ENCODE data around the gene GRM5.

The GRM5 gene

DNA sequence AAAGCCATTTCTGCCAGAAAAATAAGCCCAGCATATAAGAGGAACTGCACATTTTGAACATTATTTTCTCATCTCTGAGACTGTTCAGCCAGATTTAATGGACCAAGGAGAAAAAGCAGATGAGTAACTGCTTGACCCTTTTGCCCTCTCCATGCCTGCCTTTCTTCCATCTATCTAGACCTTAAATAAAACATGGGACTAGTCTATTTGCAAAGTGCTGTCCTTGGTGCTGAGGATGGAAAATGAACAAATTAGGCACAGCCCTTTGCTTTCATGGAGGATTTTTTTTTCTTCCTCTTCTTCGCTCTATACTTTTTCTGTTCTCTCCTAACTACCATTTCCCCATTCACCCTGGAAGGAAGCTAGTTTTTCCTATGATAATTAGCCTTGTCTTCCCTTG, 361.3 kb downstream of the GRM5 start:
- no peak overlapping the region for H3K4me3 ChIP-seq (ENCODE audit: low read depth, low read length)
- DNase-seq (ENCODE audit: low read depth) = no peak
- TF ChIP-seq, protein P1, sequence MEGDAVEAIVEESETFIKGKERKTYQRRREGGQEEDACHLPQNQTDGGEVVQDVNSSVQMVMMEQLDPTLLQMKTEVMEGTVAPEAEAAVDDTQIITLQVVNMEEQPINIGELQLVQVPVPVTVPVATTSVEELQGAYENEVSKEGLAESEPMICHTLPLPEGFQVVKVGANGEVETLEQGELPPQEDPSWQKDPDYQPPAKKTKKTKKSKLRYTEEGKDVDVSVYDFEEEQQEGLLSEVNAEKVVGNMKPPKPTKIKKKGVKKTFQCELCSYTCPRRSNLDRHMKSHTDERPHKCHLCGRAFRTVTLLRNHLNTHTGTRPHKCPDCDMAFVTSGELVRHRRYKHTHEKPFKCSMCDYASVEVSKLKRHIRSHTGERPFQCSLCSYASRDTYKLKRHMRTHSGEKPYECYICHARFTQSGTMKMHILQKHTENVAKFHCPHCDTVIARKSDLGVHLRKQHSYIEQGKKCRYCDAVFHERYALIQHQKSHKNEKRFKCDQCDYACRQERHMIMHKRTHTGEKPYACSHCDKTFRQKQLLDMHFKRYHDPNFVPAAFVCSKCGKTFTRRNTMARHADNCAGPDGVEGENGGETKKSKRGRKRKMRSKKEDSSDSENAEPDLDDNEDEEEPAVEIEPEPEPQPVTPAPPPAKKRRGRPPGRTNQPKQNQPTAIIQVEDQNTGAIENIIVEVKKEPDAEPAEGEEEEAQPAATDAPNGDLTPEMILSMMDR (IDR thresholded peaks at IDR 0.05; ENCODE audit: low read depth, low read length, missing control alignments) = no peak

DNA sequence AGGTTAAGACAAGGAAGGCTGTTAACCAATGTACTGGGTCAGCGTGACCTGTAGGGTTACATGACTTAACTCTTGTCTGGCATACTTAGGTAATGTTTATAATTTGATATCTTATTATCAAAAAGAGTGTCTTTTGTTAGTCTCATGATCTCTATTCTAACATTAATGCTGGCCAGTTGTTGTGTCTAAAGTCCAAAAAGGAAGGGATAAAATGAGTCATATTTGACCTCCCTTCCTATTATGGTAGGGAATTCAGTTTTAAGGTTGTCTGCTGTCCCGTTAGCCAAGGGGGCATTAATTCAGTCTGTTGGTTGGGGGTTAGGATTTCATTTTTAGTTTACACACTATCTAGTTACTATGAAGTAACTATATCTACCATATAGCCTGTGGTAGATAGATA, 364.0 kb downstream of the GRM5 start:
- DNase-seq (ENCODE audit: low read depth) = no peak
- H3K4me3 ChIP-seq (ENCODE audit: low read depth, low read length) = no peak overlapping the region
- TF ChIP-seq, protein P1 (IDR thresholded peaks at IDR 0.05; ENCODE audit: low read depth, low read length, missing control alignments) = no peak

DNA sequence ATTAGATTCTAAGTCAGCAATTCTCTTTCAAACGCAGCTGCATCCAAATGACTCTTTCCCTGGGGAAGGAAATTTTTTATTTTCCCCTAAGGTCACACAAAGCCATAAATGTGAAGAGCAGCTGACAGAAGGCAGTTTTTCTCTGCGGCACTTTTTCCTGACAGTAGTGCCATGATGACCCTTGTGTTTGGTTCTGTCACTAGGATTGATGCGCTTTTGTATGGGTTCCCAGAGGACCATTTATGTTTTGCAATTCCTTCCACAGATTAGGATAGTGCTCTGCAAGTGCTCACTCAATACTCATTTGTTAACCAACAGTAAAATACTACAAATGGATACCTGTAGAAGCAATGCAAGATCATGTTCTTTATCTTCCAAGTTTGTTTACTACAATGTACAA, 368.6 kb downstream of the GRM5 start:
- DNase-seq (ENCODE audit: low read depth) = no peak
- TF ChIP-seq, protein P1 (IDR thresholded peaks at IDR 0.05; ENCODE audit: low read depth, low read length, missing control alignments) = no peak
- H3K4me3 ChIP-seq (ENCODE audit: low read depth, low read length) = no peak overlapping the region

DNA sequence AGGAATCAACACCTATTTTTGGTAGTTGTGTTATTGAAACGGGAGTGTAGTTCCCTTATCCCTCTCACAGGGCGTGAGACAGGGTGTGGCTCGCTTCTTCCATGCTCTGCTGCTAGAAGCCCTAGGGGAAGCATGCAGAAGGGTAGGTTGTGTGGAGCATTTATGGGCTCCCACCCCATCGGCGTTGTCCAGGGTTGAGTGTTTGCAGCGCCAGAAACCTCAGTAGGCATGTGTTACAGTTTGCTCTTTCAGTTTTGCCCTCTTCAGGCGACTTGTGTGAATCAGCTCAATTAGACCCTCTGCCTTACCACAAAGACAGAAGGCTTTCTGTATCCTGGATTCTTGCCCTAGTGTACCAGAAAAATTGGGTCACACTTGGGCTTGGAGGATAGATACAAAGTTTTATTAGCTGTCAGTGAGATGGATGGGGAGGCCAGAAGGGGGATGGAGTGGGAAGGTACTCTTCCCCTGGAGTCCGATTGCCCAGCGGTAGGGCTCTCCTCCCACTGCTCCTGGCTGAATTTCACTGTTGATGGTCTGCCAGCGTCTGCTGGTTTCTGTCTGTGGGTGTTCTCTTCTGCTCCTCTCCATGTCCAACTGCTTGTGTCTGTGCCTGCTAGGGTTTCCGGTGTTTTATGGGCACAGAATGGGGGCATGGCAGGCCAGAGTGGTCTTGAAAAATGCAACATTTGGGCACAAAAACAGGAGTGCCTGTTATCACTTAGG, 369.9 kb downstream of the GRM5 start:
- TF ChIP-seq, protein P1 (IDR thresholded peaks at IDR 0.05; ENCODE audit: low read depth, low read length, missing control alignments) = no peak
- H3K4me3 ChIP-seq (ENCODE audit: low read depth, low read length) = no peak overlapping the region
- no peak for DNase-seq (ENCODE audit: low read depth)

DNA sequence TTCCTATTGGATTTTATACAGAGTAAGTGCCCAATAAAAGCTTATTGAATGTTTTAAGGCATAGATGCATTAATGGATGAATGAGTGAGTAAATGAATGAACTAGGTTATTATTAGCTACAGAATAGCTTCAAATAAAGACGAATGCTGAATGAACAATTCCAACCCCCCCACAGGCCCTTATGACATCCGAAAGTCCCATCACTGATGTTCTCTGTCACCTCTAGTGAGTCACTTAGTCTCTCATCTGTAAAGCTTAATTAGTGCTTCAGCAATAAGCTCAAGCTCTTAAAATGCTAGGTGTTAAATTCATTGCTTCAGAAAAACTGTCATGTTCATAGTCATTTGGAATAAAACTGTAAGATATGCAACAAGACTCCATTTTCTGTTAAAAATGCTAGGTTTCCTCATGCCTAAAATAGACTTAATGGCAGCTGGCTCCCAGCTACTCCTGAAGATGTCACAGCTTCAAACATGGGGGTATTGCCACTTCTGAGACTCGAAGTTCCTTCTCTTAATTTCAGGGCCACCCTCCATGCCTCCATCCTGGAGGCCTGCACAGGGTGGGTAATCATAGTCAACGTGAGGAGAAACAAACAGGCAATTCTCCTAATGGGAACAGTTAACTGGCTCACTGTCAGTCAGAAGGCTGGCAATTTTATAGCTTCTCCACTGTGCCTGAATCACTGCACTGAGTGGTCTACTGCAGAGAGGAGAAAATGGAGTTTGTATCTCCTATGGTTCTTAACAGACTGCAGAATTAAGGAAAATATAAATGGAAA, 373.3 kb downstream of the GRM5 start:
- DNase-seq (ENCODE audit: low read depth) = no peak
- TF ChIP-seq, protein P1 (IDR thresholded peaks at IDR 0.05; ENCODE audit: low read depth, low read length, missing control alignments) = no peak
- H3K4me3 ChIP-seq (ENCODE audit: low read depth, low read length) = no peak overlapping the region

DNA sequence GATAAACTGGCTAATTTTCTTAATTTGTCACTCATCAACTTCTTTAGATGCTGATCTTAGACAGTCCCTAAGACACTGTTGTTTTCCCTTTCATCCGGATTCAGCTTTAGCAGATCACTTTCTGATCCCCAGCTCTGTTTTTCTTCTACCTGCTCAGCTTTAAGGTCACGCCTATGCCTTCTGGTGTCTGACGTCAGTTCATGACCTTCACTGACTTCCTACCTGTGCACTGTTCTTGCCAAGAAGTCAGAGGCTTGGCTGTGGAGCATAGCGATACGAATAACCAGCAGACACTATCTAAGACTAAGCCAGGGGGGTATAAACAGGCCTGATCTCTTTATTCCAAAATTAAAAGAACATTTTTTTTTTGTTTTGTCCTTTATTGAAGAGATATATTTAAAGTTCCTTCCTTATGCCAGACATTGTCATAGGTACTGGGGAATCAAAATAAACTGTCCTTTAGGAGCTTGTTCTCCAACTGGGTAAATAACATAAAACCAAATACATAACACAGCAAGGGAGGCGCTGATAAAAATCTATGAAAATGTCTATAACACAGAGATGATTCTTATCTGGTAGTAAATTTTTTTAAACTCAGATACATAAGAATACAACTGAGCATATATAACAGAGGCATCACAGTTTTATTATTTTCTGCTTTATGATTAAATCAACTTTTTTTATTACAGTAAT, 376.1 kb downstream of the GRM5 start:
- TF ChIP-seq, protein P1 (IDR thresholded peaks at IDR 0.05; ENCODE audit: low read depth, low read length, missing control alignments) = no peak
- DNase-seq (ENCODE audit: low read depth) = no peak
- H3K4me3 ChIP-seq (ENCODE audit: low read depth, low read length) = no peak overlapping the region

All from GM12864 (cell line).